Activated T-cell treated with anti-CD3 and anti-CD28 coated beads for 1 hour (primary cell): ENCODE data around the gene CAMK2N2.

ENCODE experiments used
- DNase-seq: peaks from one replicate; pipeline ENCODE4 v3.0.0-alpha.2; 2020; ENCODE audit warnings: low read depth

Gene CAMK2N2

DNA sequence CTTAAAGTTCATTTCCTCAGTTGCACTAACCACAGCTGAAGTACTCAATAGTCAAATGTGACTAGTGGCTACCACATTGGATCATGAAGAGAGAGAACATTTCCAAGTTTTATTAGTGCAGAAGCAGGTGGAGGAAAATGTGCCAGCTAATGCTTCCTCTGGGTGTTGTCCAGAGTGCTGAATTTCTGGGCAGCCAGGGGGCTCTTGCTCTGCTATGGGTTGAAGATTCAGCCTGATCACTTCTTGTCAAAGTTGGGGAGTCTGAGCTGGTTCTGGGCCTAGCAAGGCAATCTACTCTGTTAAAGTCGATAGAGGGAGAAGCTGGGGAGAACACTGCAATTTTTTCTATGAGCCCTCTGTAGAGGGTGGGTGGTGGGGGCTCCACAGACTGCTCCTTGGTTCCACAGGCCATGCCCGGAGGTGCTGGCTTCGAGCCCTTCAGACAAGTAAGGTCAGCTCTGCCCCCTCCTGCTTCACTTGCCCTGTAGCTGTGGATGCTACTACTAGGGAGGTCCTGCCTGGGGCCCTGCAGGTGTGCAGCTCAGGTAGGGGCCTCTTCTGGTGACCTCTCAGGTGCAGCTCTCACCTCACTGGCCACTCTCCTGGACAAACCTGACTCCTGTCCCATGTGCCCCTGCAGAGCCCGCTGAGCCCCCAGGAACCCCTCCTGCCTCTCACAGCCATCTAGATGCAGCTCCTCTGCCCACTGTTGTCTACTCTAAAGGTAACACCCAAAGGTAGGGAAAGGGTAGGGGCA, 20.8 kb downstream of the CAMK2N2 start:
- DNase-seq = no peak

DNA sequence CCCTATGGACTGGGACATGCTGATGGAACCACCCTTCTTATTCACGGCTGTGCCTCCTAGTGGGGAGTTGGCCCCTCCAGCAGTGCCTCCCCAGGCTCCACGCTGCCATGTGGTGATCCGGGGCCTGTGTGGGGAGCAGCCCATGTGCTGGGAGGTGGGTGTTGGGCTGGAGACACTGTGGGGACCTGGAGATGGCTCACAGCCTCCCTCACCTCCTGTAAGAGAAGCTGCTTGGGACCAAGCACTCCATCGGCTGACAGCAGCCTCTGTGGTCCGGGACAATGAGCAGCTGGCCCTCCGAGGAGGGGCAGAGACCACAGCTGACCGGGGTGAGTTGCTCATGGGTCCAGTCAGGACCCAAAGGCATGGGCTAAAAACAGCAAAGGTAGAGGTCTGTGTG, 21.6 kb downstream of the CAMK2N2 start:
- no peak for DNase-seq

DNA sequence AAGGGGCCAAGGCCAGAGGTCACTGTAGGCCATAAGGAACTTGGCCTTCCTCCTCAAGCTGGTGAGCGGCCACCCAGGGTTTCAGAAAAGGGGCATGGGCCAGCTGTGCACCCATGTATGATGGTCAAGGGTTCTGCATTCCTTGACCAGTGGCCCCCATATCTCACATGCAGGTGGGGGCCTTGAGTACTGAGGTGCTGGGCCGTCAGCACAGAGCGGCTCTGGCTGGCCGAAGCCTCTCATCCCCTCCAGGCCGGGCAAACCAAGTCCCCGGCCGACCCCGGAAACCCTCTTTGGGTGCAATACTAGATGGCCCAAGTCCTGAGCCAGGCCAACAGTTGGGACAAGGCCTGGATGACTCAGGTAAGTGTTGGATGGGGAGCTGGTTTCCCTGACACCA, 22.1 kb downstream of the CAMK2N2 start:
- no peak for DNase-seq

DNA sequence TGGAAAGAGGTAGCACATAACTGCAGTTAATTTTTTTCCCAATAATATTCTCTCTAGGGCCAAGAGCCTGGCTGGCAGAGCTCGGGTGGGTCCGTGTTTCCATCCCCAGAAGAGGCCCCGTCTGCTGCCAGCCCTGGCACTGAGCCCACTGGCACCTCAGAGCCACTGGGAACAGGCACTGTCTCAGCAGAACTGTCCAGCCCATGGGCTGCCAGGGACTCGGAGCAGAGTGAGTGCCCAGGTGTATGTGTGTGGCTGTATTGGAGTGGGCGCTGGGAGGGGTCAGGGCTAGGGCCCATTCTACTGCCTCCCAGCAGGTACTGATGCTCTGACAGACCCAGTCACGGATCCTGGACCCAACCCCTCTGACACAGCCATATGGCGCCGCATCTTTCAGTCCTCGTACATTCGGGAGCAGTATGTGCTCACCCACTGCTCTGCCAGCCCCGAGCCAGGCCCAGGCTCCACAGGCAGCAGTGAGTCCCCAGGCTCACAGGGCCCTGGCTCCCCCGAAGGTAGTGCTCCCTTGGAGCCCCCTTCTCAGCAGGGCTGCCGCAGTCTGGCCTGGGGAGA, 23.0 kb downstream of the CAMK2N2 start:
- no peak for DNase-seq

GRCh38 chr3:184237807-184238206, 23.5 kb downstream of the CAMK2N2 start:
- no peak for DNase-seq

DNA sequence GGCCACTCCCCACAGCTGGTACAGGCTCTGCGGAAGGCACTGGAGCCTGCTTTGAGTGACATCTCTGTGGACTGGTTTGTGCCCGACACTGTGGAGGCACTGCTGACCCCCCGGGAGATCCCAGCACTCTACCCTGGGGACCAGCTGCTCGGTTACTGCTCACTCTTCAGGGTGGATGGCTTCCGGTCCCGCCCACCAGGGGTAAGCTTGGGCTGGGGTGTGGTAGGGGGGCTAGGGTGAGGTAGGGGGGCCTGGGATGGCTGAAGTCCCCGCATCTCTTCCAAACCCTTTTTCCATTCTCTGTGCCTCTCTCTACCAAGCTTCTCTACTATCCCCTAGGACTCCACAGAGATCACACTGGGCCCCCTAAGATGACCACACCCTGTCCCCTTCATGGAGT, 24.1 kb downstream of the CAMK2N2 start:
- DNase-seq = no peak

DNA sequence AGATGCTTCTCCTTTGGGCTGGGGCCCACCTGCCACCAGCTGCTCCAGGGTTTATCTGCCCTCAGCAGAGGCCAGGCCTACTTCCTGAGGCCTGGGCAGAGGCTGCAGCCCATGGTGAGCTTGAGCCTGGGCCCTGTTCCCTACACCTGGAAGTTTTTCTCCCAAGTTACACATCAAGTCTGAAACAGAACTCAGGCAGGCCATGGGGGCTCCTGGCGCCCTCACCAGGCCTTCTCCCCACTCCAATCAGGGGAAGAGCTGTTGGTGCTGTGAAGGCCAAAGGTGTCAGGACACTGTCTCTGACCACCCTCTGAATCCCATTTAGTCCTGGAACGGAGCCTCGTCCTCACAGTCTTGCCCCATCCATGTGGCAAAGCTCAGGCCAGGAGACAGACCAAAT, 24.7 kb downstream of the CAMK2N2 start:
- no peak for DNase-seq

DNA sequence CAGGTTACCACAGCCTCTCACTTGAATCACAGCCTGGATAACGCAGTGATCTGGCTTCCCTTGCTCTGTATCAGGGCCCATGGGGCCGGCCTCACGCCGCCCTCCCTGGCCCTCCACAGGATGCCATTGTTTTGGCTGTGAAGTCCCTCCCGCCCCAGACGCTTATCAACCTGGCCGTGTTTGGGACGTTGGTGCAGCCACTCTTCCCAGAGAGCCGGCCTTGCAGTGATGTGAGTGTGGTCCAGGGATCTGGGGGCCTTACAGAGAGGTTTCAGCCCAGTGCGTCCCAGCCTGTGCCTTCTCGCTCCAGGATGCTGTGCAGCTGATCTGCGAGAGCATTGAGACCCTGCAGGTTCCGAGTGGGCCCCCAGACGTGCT, 25.3 kb downstream of the CAMK2N2 start:
- DNase-seq = no peak

GRCh38 chr3:184235381-184236032, 25.8 kb downstream of the CAMK2N2 start:
- no peak for DNase-seq

GRCh38 chr3:184234671-184235380, 26.5 kb downstream of the CAMK2N2 start:
- DNase-seq = no peak

DNA sequence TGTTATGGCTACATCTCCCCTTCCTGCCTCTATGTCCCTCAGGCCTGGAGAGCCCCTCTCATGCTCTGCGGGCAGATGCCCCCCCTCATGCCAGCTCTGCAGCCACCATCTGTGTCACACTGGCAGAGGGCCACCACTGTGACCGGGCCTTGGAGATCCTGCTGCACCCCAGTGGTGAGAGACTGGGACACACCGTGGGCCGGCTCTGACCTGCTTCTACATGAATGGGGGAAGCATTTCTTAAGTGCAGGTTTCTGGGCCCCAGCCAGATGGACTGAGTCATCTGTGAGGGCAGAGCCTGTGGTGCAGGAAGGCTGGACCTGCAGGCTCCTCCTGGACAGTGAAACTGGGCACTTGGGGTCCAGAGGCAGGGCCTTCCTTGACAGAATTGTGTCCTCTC, 27.1 kb downstream of the CAMK2N2 start:
- DNase-seq = no peak

DNA sequence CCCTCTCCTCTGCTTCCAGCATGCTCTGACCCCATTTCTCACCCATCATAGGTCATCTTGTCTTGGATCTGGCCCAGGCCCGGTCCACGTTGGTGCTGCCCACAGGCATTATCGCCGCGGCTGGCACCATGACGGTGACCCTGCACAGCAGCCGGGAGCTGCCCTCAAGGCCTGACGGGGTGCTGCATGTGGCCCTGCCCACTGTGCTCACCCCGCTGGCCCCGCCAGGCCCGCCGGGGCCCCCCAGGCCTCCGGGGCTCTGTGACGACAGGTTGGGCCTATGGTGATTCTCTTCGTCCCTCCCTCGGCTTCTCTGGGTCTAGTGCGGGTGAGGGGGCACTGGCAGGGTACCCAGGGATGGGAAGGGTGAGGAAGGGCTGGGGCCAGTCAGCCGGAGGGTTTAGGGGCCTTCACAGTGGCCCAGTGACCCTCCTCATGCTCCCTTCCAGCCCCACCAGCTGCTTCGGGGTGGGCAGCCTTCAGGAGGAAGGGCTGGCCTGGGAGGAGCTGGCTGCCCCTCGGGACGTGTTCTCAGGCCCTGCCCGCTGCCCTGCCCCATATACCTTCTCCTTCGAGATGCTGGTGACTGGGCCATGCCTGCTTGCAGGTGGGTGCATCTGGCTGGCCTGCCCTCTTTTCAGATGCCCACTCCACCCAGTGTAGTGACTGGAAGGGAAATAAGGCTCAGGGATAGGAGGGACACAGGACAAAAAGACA, 28.1 kb downstream of the CAMK2N2 start:
- no peak for DNase-seq

- no peak for DNase-seq
Measured at GRCh38 chr3:184231671-184232070, 29.7 kb downstream of the CAMK2N2 start.

- DNase-seq = no peak
Measured at GRCh38 chr3:184230603-184231528, 30.5 kb downstream of the CAMK2N2 start.

DNA sequence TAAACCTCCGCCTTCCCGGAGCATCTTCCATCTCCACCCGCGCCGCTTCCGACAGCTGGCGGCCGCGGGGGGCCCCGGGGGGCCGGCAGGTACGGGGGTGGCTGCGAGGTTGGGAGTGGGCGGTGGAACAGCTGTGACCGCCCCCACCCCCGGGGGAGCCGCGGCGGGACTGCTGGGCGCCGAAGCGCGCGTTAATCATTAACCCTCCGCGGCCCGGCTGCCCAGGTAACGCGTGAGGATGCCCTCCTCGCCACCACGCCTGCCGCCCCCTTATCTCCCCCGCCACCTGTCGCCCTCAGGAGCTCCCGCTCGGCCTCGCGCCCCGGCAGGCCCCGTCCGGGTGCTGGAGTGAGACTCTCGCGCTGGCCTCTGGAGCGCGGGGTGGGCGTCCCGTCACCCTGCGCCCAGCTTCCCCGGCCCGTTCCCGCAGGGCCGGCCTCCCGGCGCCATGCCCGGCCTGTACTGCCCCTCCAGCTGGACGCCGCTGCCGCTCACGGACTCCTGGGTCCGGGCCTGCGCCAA, 31.2 kb downstream of the CAMK2N2 start:
- no peak for DNase-seq

DNA sequence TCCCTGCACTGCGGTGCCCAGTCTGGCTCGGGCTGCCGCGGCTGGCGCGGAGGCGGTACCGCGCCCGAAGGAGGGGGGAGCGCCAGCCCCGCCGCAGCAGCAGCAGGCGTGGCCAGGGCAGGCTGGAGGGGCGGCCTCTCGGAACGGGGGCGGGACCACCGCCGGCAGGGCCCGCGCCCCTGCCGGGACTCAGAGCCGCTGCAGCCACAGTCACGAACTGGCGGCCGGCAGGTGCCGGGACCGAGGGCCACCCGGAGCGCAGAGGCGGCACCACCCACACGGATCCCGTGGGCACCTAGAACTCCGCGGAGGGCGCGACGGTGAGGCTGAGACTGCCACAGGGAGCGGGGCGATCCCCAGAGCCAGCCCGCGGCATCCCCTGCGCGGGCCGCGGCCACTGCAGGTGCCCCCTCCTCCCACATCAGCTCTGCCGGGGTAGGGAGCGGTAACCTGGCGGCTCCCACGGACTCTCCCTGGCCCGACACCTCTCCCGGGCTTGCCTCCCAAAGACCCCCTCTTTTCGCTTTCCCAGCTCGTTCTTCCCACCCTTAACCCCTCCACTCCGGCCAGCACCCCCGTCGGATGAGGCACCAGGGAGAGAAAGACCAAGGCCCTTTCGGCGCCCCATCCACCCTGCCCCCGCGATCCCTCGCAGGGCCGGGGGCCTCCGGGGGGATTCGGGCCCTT, 31.8 kb downstream of the CAMK2N2 start, which contains the start of gene VWA5B2:
VWA5B2 (plus strand) TSS at position 192 of the 687 bp plus-strand sequence. CDS start 944 bp downstream, outside the sequence.
- DNase-seq = peak; percentile 52

- DNase-seq = no peak
Measured at GRCh38 chr3:184228376-184229137, 32.8 kb downstream of the CAMK2N2 start.

GRCh38 chr3:184227481-184227935, 33.8 kb downstream of the CAMK2N2 start:
- DNase-seq = peak; percentile 42

DNA sequence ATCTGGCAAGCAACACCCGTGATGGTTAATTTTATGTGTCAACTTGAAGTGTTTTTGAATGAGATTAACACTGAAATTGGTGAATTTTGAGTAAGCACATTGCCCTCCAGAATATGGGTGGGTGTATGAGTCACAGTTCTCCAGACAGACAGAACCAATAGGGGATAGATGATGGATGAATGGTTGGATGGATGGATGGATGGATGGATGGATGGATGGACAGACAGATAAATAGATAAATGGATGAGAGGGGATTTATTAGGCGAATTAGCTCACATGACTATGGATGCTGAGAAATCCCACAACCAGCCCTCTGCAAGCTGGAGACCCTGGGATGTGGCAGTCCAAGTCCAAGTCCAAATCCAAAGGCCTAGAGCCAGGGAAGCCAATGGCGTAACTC, 37.4 kb downstream of the CAMK2N2 start:
- DNase-seq = no peak
